Renal cortical epithelial cell (primary cell): ENCODE measurements around the gene GCNA. TPM values are rescaled to one million over a fixed set of nuclear protein-coding genes. Genes with fewer than 3 reads are reported as not detected.
"Not testable (repeated sequence)": the region's sequence is repeated elsewhere in the genome, so short reads cannot be mapped to it uniquely, and the experiment has no call there.

Source experiments
- DNase-seq: peaks from one replicate; pipeline ENCODE4 v3.0.0-alpha.2; 2011; ENCODE audit warnings: low read depth
- total RNA-seq: library from RNA; depleted of rRNA; stranded (reverse); fragments of >200 nt; gene quantifications from 2 replicates; pipeline ENCODE4 v1.2.3, GENCODE V29; 2014

GCNA gene
- total RNA-seq, 1 donor from 2014 or later: 3.7 TPM

- no peak for DNase-seq
Observed at GRCh38 chrX:71640002-71640401, 61.8 kb downstream of the GCNA start.

DNA sequence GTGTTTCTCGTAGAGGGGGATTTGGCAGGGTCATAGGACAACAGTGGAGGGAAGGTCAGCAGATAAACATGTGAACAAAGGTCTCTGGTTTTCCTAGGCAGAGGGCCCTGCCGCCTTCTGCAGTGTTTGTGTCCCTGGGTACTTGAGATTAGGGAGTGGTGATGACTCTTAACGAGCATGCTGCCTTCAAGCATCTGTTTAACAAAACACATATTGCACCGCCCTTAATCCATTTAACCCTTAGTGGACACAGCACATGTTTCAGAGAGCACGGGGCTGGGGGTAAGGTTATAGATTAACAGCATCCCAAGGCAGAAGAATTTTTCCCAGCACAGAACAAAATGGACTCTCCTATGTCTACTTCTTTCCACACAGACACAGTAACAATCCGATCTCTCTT, 66.2 kb downstream of the GCNA start:
- not testable (repeated sequence) for DNase-seq

DNA sequence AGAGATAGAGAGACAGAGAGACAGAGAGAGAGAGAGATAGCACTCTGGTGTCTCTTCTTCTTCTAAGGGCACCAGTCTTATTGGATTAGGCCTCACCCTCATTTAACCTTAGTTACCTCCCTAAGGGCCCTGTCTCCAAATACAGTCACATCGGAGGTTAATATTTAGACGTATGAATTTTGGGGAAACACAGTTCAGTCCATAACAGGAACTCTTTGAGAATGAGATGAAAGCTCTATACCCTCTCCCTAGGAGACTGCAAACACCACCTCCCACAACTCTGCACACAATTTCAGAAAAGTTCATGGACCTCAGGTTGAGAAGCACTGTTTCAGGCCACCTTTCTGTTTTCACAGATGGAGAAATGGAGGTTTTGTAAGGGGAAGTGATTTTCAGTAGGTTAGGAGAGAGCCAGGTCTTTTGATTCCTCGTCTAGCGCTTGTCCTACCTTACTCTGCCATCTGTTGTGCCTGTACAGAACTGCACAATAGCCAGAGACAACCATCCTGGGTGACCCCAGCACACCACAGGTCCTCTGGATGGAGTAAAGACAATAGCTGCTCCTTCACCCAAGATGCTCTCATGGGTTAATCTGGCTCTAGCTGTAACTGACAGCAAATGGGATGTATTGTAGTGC, 72.2 kb downstream of the GCNA start:
- no peak for DNase-seq

- peak; percentile 50 for DNase-seq
Observed at GRCh38 chrX:71652405-71652804, 74.2 kb downstream of the GCNA start.

DNA sequence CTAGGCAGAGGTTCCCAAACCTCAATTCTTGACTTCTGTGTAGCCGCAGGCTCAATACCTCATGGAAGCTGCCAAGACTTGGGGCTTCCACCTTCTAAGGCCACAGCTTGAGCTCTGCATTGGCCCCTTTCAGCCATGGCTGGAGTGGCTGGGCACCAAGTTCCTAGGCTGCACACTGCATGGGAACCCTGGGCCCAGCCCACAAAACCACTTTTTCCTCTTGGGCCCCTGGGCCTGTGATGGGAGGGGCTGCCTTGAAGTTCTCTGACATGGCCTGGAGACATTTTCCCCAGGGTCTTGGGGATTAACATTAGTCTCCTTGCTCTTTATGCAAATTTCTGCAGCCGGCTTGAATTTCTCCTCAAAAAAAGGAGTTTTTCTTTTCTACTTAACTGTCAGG, 75.1 kb downstream of the GCNA start:
- DNase-seq: no peak

DNA sequence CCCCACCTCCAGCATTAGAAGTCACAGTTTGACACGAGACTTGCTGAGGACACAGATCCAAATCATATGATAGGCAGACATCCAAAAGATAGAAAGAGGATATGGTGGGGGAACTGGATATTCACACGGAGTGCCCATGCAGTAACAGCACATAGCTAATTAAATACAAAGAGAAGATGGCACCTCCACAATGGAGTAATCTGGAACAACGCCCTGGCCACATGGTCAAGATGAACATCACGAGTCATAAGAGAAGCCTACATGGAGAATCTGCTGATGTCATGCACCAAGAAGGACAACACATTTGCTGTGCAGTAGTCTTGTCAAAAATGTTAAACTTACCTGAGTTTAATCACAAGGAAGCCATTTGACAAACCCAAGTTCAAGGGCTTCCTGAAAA, 79.0 kb downstream of the GCNA start:
- DNase-seq: no peak

- no peak for DNase-seq
Observed at GRCh38 chrX:71659342-71659741, 81.1 kb downstream of the GCNA start.

DNA sequence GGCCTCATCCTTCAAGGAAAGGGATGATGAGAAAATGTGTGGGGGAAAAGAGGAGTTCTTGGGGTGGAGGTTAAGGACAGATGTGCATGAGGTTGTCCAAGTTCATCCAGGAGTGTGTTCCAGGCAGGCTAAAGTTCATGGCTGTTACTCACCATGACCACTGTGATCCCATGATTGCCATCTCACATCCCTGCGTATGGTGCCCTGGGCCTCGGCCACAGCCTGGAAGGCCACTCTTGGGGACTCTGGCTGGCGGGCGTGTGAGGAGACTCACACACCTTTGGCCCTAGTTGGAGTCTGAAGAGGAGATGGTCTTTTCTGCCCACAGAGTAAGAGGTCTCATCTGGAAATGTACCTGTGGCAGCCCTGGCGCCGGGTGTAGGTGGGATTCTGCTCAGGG, 81.7 kb downstream of the GCNA start:
- DNase-seq: no peak

DNA sequence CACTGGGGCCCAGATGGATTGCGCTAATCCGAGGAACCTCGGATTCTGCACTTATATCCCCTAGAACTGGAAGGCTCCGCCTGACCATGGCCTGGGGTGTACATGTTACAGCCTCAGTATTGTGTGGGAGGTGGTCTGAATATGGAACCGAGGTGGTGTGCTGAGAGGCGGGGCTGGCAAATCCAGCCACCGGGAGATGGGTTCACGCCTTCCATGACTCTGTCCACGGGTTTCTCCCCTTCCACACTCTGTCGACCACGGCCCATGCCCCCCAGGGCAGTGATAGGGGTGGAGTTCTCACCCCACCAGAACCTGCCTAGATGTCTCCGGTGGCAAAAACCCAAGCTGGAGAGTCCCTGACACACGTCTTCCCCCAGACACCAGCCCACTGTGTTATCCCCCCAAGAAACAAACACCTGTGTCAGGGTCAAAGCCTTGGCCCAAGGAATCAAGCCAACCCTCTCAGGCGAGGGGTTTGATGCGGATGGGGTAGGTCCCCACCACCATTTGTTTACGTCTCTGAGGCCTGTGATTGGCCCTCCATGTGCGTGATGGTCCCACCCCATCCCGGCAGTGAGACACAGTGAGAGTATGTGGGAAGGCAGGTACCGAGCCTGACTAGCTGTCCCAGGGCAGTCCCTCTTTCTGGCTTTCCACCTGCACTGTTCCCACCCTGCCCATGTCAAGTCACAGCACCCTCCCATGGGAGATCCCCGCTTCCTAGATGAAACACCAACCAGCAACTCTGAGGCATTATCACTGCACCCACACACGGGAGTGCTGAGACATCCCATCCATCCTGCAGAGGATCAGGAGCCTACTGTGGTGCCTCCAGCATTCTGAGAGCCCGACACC, 82.6 kb downstream of the GCNA start:
- no peak for DNase-seq

DNA sequence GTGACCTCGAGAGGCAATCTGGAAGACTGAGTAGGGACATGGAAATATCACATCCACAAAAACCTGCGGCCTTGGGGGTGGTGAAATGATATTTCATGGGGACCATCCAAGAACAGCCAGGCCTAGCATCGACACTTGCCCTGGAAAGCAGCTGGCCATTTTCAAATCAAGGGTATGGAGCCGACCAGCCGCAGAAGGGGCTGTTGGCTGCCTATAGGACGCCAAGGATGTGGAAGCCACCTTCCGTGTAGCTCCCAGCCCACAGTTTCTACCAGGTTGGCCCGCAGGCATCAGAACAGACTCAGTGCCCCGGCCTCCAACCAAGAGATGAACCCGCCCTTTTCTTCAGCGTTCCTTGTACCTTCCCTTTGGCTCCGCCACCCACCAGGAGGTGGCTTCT, 83.7 kb downstream of the GCNA start:
- DNase-seq: no peak

DNA sequence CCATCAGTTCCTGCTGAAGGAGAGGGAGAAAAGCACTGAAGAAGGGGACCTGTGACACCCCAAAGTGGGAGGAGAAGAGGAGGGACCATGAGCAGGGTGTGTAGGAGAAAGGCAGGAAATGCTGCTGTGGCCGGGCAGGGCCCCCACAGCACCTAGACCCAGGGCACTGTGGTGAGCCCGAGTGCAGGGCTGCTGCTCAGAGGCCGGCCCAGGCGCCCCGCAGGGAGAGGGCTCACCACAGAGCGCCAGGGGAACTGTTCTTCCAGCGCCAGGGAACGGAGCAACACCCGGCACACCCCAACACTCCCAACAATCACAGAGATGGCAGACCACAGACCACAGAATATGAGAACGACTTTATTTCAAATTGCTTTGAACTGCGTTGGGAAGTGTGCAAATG, 84.4 kb downstream of the GCNA start:
- DNase-seq: not testable (repeated sequence)

Other genes with a start within 250 kb of the GCNA start
- gene TAF1, start 212.1 kb upstream of the GCNA start, total RNA-seq: 17.5 and 68.4 TPM in 2 replicates
- gene OGT, start 45.3 kb upstream of the GCNA start, total RNA-seq: 81.3 and 117 TPM in 2 replicates
- not detected in 2 replicates for gene CXCR3, start 40.1 kb downstream of the GCNA start, total RNA-seq
- 0.69 TPM in 1 of 2 replicates, not detected in the other for gene CXorf49, start 139.8 kb downstream of the GCNA start, total RNA-seq
- gene CXorf49B, start 184.9 kb downstream of the GCNA start, total RNA-seq: 0.69 TPM in 1 of 2 replicates, not detected in the other